Stimulated activated CD8-positive, alpha-beta memory T cell treated with anti-CD3 and anti-CD28 coated beads, Interleukin-7, amount 100 ng/mL, for 4 hours (primary cell): Measurements from ENCODE around the gene HLA-DRB5.
"Not testable (repeated sequence)": the region's sequence is repeated elsewhere in the genome, so short reads cannot be mapped to it uniquely, and the experiment has no call there.

Source experiments
- DNase-seq, 2 donors: peaks; one replicate each; pipeline ENCODE4 v3.0.0-alpha.2; 2020; ENCODE audit warnings: low read depth in 2 of 2

Gene HLA-DRB5

DNA sequence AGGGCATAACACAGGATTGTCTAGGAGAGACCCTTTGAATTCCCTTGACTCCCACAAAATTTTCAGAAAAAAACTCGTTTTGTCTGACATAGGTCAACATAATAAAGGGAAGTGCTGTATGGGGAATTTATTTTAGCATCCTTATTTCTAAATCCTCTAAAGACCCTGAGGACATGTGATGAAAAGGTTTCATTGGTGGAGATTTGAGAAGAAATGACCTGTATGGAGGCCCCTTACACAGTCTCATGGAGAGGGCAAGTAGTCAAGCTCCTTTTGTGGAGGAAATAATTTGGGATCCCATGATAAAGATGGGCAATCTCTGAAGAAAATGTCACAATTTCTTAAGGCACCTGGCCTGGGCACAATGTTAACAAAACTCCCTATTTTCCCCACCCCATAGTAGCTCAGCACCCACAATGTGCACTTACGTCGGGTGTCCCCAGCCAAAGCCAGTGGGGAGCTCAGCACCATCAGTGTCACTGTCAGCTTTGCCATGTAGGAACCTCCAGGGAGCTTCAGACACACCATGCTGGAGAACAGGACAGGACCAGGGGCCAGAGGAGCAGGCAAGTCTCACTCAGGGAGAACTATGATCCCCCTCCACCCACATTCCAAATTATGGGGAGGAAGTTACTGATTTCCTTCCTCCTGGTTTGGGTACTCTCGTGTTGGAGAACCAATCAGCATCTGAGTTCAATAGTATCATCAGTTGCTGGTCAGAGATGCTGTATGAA is at the start of gene HLA-DRB5:
TSS of gene HLA-DRB5 (minus strand) at position 591 of the 734 bp plus-strand sequence. CDS start at position 528, 63 bp downstream.
- no peak for DNase-seq

DNA sequence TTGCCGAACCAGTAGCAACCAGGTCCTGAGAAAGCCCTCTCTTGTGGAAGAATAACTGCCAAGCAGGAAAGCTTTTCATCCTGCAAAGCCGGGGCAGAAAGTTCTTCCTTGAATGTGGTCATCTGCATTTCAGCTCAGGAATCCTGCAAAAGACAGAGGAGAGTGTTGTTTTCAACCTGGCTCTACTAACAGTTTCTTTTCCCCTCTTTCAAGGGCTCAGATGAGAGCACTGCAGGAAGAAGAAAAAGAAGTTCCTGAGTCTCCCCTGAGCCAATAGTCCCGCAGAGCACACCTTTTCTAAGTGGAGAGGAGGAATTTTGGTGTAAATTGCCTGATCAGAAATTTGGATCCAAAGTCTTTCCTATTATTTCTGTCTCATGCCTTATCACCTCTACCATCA is 48.9 kb upstream of the HLA-DRB5 start:
- DNase-seq: no peak

DNA sequence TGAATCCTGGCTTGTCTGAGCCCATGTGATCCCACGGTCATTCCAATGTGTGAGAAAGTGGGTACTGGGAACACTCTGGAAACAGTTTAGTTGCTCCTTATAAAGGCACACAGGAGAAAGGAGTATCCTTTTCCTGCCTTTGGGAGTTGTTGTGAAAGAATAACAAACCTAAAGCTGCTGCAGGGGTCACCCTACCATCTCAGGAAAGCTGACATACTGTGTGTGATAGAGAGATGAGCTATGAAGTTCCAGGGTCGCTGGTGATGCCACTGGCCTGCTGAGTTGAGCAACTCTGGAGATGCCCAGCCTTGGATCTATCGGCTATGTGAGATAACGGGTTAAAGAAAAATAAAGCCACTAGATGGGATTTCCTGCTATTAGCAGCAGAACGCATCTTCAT is 47.4 kb upstream of the HLA-DRB5 start:
- DNase-seq: not testable (repeated sequence)

DNA sequence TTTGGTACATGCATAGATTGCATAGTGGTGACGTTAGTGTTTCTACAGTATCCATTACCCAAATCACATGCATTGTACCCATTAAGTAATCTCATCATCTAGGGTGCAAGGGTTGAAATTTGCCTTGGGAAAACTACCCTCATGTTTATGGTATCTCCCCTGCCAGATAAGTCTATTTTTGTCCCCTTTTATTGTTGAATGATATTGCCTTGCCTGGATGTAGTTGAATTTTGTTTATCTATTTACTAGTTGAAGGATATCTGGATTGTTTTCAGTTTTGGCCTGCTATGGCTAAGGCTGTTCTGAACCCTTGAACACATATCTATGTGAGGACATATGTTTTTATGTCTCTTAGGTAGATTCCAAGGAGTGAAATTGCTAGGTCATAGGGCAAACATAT is 46.2 kb upstream of the HLA-DRB5 start:
- DNase-seq: no peak

DNA sequence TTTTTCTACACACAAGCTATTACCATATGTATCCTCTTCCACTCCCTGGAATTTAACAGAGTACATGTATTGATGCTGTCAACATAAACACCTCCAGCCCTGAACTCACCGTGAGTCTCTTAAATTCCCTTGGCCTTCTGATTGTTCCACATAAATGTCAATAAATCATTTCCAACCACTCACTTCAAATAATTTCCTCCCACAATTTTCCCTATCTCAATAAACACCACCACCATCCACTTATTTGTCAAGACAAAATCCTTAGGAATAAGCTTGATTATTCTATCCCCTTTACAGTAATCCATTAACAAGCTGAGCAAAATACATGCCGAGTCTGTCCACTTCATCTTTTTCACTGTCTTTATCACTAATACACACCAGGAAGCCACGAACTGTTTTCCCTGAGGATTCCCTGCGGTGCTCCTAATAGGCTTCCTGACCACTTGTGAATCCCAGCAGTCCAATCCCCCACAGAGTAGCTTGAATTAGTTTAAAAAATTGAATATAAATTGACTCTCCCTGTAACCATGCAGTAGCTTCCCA is 40.3 kb upstream of the HLA-DRB5 start:
- no peak for DNase-seq

DNA sequence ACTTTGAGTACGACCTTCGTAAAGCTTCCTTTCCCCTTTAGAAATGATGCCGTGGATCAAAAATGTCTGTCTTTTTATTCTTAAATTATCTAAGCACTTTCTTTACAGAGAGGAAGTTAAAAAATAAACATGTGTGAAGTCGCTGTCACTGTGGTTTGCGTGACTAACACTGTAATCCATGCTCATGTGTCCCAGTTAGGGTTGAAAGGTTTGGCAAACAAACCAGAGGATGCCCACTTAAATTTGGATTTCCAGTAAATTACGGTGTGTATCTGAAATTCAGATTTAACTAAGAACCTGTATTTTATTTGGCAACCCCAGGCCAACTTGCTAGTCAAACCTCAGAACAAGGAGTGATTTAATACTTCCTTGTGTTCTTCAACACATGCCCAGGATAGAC is 38.5 kb upstream of the HLA-DRB5 start:
- DNase-seq: no peak

DNA sequence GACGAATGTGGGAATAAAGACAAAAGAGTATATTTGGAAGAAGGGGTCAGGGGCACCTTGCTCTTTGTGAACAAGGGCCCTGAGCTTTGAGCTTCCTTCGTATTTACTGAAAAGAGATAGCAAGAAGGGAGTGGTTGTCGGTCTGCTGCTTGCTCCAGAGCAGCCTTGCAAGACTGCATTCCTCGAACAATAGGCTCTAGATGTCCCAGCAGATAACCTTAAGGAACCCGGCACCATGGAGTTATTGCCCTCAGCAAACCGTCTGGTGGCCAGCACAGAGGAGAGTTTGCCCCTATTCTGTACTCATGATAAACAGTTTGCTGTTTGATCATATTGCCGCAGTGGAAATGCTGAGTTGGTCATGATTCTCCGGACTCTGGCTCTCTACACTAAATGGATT is 36.9 kb upstream of the HLA-DRB5 start:
- DNase-seq: no peak

DNA sequence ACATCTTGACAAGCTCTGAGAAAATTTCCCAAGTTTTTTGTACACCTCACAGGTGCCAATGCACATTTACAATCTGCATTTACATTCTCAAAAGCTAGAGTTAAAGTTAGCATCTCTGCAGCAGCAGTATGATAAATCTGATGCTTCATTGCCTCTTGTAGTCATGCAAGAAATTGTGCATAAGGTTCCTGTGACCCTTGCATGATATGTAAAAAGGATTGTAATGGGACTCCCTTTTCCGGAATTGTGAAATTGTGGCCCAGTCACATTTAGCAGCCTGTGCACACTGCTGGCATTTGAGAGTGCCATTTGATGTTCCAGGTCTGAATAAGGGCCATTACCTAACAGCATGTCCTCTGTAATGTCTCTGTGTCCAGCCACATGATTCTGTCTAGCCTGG is 35.4 kb upstream of the HLA-DRB5 start:
- DNase-seq: no peak

DNA sequence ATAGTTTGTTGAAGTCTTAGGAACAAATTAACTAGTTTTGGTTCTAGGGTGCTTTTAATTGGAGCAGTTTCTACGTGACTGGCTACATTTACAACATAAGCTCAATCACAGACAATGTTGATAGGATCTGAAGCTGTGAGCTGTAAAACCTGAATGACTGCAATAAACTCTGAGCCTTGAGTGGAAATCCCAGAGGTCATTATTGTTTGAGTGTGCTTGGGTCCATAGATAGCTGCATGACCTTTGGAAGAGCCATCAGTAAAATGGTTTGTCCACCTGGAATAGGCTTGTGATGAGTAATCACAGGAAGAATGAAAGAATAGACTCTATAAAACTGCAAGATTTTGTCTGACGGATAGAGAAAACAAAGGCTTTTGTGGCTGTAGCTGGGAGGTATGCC is 32.9 kb upstream of the HLA-DRB5 start:
- DNase-seq: no peak

DNA sequence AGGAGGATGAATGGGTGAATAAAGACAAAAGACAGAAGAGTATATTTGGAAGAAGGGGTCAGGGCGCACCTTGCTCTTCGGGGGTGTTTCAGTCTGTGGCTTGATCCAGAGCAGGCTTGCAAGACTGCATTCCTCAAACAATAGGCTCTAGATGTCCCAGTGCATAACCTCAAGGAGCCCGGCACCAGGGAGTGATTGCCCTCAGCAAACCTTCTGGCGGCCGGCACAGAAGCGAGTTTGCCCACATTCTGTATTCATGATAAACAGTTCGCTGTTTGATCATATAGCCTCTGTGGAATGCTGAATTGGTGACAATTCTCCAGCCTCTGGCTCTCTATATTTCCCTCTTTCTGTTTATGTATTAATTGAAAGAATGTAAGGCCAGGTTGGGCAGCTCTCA is 29.7 kb upstream of the HLA-DRB5 start:
- no peak for DNase-seq

DNA sequence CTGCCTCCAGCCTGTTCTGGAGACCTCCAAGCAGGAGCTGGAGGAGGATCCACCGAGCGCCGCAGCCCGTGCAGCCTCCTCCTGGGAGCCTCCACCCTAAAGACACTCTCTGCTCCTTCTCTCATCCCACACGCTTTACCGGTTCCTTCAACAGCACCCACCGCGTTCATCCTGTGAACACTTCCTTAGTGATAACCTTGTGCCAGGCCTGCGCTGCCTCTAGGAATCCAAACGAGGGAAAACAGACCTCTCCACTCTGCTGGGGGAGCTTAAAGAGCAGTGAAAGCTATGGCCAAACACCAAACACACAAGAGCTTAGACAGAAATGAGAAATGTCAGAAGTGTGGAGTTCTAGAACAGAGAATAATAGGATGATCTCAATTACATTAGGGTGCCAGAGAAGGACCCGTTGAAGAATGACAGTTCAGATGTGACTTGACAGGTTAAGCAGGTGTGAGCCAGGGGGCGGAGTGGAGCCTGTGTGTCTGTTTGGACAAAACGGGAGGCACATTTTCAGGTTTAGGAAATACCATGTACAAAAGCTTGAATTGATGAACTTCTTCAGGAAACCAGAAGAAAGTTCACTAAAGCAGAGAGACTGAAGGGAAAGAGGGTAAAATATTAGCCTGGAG is 28.5 kb upstream of the HLA-DRB5 start:
- DNase-seq: no peak

DNA sequence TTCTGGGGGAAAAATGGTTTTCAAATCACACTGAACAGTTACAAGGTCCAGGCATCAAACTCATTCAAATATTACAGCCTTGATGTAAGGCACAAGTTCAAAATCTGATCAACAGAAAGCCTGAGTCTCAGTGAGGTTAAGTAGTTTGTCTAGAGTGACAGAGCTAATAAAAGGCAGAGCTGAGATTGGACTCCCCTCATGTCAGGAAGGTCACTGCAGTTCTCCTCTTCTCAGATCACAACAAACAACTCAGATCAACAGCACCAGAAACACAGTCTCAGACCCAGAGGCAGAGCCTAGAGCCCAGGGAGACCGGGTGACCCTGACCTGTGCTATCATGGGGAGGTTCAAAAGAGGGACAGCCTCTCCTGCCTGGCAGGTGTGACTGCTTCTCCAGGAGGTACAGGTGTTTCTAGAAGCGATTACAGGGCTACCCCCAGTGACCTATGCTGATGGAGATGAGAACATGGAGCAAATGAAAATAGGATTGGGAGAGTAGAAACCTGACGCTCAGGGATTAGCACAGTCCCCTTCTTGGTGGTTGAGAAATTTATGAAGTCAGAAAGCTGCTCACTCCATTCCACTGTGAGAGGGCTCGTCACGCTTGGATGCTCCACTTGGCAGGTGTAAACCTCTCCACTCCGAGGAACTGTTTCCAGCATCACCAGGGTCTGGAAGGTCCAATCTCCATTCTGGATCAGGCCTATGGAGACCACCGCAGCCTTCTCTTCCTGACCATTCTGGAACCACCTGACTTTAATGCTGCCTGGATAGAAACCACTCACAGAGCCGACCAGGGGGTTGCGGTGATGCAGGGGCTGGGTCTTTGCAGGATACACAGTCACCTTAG is 24.3 kb upstream of the HLA-DRB5 start:
- no peak for DNase-seq

DNA sequence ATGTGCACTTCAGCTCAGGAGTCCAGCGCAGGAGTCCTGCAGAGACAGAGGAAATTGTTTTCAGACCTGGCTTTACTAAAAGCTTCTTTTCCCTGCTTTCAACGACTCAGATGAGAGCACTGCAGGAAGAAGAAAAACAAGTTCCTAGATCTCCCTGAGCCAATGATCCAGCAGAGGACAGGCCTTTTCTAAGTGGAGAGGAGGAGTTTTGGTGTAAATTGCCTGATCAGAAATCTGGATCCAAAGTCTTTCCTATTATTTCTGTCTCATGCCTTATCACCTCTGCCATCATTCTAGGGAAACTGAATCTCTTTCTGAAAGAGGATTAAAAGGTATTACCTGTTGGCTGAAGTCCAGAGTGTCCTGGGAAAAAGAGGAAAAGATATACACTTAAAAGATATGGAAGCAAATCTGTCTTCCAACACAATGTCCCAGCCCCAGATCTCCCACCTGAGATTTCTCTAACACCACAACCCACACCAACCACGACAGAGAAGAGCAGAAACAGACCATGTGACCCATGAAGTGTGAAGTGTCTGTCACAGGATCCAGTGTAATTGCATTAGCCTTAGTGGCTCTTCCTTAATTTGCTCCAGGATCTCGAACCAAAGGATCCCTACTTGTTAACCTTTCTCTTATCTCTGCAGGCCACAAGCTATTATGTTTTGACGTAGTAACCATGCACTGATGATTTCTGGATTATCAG is 23.1 kb upstream of the HLA-DRB5 start:
- no peak for DNase-seq

DNA sequence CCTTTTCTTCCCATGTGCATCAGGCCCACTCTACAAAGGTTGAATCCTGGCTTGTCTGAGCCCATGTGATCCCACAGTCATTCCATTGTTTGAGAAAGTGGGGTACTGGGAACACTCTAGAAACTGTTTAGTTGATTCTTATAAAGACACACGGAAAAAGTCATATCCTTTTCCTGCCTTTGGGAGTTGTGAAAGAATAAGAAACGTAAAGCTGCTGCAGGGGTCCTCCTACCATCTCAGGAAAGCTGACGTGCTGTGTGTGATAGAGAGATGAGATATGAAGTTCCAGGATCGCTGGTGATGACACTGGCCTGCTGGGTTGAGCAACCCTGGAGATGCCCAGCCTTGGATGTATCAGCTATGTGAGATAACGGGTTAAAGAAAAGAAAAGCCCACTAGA is 21.3 kb upstream of the HLA-DRB5 start:
- no peak for DNase-seq

DNA sequence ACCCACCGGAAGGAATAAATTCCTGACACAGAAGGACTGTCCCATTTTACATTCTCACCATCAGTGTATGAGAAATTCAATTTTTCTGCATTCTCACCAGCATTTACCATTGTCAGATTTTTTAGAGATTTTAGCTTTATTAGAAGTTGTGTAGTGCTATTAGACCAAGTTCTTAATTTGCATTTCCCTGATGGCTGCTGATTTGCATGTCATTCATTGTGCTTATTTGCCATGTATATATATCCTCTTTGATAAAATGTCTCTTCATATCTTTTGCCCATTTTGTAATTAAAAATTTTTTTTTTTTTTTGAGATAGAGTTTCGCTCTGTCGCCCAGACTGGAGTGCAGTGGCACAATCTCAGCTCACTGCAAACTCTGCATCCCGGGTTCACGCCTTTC is 9.8 kb upstream of the HLA-DRB5 start:
- DNase-seq: no peak

DNA sequence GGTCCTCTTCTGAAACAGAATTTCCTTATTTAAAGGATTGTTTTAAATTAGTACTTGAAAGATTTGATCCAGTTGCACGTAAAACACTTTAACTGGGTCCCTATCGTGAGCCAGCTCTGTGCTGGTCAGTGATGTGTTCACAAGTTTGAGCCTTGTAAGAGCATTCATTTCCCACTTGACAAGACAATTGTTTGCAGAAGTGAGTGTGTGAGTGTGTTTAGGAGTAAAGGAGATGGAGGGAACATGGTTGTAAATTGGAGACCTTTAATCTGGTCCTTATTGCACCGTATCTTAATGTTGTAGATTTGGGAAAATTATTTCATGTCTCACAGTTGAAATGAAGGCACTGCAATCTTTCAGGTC is 325 bp upstream of the HLA-DRB5 start:
- DNase-seq: not testable (repeated sequence)

DNA sequence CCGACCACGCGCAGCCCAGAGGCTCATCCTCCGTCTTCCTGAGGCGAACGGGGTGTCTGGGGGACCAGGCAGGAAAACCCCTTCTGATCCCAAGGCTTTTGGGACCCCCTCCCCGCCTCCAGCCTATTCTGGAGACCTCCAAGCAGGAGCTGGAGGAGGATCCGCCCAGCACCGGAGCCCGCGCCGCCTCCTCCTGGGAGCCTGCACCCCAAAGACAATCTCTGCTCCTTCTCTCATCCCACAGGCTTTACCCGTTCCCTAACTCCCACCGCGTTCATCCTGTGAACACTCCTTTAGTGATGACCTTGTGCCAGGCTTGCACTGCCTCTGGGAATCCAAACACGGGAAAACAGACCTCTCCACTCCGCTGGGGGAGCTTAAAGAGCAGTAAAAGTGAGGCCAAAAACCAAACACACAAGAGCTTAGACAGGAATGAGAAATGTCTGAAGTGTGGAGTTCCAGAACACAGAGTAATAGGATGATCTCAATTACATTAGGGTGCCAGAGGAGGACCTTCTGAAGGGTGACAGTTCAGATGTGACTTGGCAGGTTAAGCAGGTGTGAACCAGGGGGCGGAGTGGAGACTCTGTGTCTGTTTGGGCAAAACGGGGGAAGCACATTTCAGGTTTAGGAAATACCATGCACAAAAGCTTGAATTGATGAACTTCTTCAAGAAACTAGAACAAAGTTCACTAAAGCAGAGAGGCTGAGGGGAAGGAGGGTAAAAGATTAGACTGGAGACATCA is 7.6 kb downstream of the HLA-DRB5 start:
- DNase-seq: no peak

DNA sequence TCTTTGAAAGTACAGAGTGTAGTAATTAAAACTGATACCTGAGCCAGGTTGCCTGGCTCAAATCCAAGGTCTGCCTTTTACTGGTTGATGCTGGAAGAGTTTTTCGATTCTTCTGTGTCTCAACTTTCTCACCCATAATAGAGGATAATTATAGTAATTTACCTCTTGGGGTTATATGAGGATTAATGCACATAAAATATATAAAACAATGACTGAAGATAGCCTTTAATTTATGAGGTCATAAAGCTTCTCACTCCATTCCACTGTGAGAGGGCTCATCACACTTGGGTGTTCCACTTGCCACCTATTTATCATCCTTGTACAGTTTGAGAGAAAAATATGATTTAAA is 10.2 kb downstream of the HLA-DRB5 start:
- DNase-seq: no peak

DNA sequence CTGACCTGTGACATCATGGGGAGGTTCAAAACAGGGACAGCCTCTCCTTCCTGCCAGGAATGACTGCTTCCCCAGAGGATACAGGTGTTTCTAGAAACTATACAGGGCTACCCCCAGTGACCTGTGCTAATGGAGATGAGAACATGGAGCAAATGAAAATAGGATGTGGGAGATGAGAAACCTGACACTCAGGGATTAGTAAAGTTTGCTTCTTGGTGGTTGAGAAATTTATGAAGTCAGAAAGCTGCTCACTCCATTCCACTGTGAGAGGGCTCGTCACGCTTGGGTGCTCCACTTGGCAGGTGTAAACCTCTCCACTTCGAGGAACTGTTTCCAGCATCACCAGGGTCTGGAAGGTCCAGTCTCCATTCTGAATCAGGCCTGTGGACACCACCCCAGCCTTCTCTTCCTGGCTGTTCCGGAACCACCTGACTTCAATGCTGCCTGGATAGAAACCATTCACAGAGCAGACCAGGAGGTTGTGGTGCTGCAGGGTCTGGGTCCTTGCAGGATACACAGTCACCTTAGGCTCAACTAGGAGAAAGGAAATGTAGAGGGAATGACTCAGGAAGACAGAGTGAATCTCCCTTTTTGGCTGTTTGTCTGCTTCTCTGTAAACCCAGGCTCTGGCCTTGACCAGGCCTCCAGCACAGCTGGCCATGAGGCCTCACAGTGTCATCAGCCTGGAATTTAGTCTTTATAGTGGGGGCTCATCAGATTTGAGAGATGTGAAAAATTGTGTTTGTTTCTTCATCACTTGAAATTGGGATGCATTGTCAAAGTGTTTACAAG is 10.8 kb downstream of the HLA-DRB5 start:
- no peak for DNase-seq

DNA sequence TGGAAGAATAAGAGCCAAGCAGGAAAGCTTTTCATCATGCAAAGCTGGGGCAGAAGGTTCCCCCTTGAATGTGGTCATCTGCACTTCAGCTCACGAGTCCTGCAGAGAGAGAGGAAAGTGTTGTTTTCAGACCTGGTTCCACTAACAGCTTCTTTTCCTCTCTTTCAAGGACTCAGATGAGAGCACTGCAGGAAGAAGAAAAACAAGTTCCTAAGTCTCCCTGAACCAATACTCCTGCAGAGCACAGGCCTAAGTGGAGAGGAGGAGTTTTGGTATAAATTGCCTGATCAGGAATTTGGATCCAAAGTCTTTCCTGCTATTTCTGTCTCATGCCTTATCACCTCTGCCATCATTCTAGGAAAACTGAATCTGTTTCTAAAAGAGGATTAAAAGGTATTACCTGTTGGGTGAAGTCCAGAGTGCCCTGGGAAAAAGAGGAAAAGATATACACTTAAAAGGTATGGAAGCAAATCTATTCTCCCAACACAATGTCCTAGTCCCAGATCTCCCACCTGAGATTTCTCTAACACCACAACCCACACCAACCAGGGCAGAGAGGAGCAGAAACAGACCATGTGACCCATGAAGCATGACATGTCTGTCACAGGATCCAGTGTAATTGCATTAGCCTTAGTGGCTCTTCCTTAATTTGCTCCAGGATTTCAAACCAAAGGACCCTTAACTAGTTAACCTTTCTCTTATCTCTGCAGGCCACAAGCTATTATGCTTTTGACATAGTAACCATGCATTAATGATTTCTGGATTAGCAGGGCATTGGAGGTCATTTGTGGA is 12.2 kb downstream of the HLA-DRB5 start:
- DNase-seq: no peak
